ENCODE data around the gene SULT1A3. TPM values are rescaled to one million over a fixed set of nuclear protein-coding genes. Genes with fewer than 3 reads are reported as not detected.

SULT1A3 gene
- total RNA-seq, 1 experiment from 2014 or later = 8.5 TPM

Other genes with a start within 250 kb of the SULT1A3 start
- 53.0 and 60.9 TPM in 2 replicates for gene TMEM219, start 237.2 kb upstream of the SULT1A3 start, total RNA-seq (2014; rRNA removed)
- gene TAOK2, start 225.4 kb upstream of the SULT1A3 start, total RNA-seq (2014; rRNA removed) = 34.1 and 47.4 TPM in 2 replicates
- gene HIRIP3, start 203.6 kb upstream of the SULT1A3 start, total RNA-seq (2014; rRNA removed) = 18.4 and 26.8 TPM in 2 replicates
- gene INO80E, start 203.0 kb upstream of the SULT1A3 start, total RNA-seq (2014; rRNA removed) = 60.6 and 70.3 TPM in 2 replicates
- gene DOC2A, start 188.2 kb upstream of the SULT1A3 start, total RNA-seq (2014; rRNA removed) = 4.6 and 5.2 TPM in 2 replicates
- not detected in 2 replicates for gene C16orf92, start 176.1 kb upstream of the SULT1A3 start, total RNA-seq (2014; rRNA removed)
- gene TLCD3B, start 168.0 kb upstream of the SULT1A3 start, total RNA-seq (2014; rRNA removed) = 0.29 and 0.47 TPM in 2 replicates
- 1,859 and 2,048 TPM in 2 replicates for gene ALDOA, start 133.5 kb upstream of the SULT1A3 start, total RNA-seq (2014; rRNA removed)
- gene PPP4C, start 123.3 kb upstream of the SULT1A3 start, total RNA-seq (2014; rRNA removed) = 116 and 117 TPM in 2 replicates
- gene TBX6, start 107.3 kb upstream of the SULT1A3 start, total RNA-seq (2014; rRNA removed) = 0.86 and 1.1 TPM in 2 replicates
- 5.1 and 7.7 TPM in 2 replicates for gene YPEL3, start 103.0 kb upstream of the SULT1A3 start, total RNA-seq (2014; rRNA removed)
- 2.2 and 3.4 TPM in 2 replicates for gene GDPD3, start 85.7 kb upstream of the SULT1A3 start, total RNA-seq (2014; rRNA removed)
- gene MAPK3, start 76.0 kb upstream of the SULT1A3 start, total RNA-seq (2014; rRNA removed) = 31.4 and 34.4 TPM in 2 replicates
- gene CORO1A, start 15.7 kb upstream of the SULT1A3 start, total RNA-seq (2014; rRNA removed) = 8.4 and 10.3 TPM in 2 replicates
- gene BOLA2B, start 5.6 kb upstream of the SULT1A3 start, total RNA-seq (2014; rRNA removed) = 143 and 162 TPM in 2 replicates
- 83.4 and 91.9 TPM in 2 replicates for gene SLX1A, start 5.4 kb upstream of the SULT1A3 start, total RNA-seq (2014; rRNA removed)
- gene NPIPB13, start 49.2 kb downstream of the SULT1A3 start, total RNA-seq (2014; rRNA removed) = 0.29 and 4.3 TPM in 2 replicates
- 30.0 and 43.3 TPM in 2 replicates for gene CD2BP2, start 156.1 kb downstream of the SULT1A3 start, total RNA-seq (2014; rRNA removed)
- 36.0 and 52.4 TPM in 2 replicates for gene TBC1D10B, start 171.2 kb downstream of the SULT1A3 start, total RNA-seq (2014; rRNA removed)
- gene MYL11, start 175.5 kb downstream of the SULT1A3 start, total RNA-seq (2014; rRNA removed) = not detected in 2 replicates
- 0.55 TPM in 1 of 2 replicates, not detected in the other for gene SEPTIN1, start 183.3 kb downstream of the SULT1A3 start, total RNA-seq (2014; rRNA removed)
- 8.9 and 14.2 TPM in 2 replicates for gene ZNF48, start 196.2 kb downstream of the SULT1A3 start, total RNA-seq (2014; rRNA removed)
- 3.6 and 4.3 TPM in 2 replicates for gene ZNF771, start 208.4 kb downstream of the SULT1A3 start, total RNA-seq (2014; rRNA removed)
- gene DCTPP1, start 230.8 kb downstream of the SULT1A3 start, total RNA-seq (2014; rRNA removed) = 63.1 and 64.1 TPM in 2 replicates
- 8.4 and 16.8 TPM in 2 replicates for gene SEPHS2, start 246.6 kb downstream of the SULT1A3 start, total RNA-seq (2014; rRNA removed)